ENCODE data around the gene DBT.
"Not testable (repeated sequence)": the region's sequence is repeated elsewhere in the genome, so short reads cannot be mapped to it uniquely, and the experiment has no call there.

The DBT gene

DNA sequence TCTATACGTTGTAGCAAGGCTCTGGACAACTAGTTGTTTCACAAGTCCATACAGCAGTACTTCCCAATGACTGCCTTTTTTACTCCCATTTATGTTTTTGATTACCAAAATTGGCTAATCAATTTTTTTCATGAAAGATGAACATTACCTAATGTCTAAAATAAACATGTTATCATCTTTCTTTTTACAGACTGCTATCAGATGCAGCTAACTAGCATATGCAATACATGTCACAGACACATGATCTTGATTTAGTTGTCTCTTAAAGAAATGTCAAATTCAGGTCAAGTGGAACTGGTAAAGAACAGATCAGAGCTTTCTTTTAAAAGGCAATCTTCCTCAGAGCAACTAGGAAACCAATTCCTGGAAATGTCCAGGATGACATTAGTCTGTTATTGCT is 630 bp upstream of the DBT start:
- DNase-seq, result no peak

- DNase-seq, result no peak
These were observed 488 bp downstream of the DBT start for GRCh38 chr1:100249155-100249536.

GRCh38 chr1:100246738-100247137 is 2.9 kb downstream of the DBT start:
- DNase-seq, result no peak

DNA sequence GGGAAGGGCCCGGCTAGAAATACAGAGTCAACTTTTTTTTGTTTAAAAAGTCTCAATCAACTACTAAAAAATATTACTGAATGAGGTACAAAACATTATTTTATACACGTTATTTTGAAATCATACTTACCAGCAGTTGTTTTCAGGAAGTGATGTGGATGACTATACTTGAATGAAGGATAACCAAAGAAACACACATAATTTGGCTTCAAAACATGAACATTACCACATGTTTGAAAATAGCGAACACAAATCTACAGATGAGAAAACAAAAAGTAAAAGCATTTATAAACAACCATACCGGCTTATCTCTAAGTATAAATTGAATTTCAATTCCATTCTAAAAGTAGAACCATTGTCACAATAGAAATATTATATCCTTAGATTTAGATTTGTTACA is 9.0 kb downstream of the DBT start:
- DNase-seq, result no peak

GRCh38 chr1:100239961-100240360 is 9.7 kb downstream of the DBT start:
- DNase-seq, result no peak

DNA sequence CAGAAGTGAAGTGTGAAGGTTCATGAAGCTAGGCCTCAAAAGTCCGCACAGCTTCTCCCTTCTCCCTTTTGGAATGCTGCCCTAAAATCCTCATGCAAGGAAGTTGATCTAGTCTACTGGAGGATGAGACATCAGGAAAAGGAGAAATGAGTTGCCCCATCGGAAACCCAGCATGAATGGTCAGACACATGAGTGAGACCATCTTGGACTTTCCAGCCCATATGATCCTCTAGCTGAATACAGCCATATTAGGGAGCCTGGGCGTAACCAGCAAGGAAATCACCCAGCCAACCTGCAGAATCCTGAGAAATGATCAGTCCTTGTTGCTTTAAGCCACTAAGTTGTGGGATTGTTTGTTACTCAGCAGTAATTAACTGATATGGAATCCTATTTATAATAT is 12.5 kb downstream of the DBT start:
- DNase-seq, result no peak

GRCh38 chr1:100234432-100234831 is 15.2 kb downstream of the DBT start:
- DNase-seq, result no peak

DNA sequence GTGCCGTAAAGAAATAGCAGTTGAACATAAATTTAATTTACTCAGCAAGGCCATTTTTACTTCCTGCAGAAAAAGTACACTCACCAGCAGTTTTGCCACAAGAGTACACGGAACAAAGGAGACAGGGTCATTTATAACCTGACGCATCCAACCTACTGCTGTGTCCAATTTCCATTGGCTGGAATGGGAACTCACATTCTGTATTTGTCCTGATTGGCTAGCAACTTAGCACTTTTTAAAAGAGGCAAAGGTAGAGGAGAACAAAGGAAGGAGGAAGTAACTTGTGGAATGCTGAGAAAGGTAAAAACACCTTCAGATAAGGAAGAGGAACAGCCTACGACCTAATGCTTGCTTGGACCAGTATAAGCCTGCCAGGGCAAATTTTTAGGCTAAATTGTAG is 16.1 kb downstream of the DBT start:
- DNase-seq, result not testable (repeated sequence)

DNA sequence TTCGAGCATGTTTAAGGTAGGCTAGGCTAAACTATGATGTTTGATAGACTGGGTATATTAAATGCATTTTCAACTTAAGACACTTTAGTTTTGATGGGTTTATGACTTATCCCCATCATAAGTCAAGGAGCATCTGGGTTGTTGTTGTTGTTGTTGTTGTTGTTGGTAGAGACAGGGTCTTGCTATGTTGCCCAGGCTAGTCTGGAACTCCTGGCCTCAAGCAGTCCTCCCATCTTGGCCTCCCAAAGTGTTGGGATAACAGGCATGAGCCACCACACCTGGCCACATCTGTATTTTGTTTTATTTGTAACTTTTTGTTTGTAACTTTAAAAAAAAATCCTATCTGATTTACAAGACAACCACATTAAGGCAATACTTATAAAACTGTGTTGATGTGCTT is 17.5 kb downstream of the DBT start:
- no peak for DNase-seq

DNA sequence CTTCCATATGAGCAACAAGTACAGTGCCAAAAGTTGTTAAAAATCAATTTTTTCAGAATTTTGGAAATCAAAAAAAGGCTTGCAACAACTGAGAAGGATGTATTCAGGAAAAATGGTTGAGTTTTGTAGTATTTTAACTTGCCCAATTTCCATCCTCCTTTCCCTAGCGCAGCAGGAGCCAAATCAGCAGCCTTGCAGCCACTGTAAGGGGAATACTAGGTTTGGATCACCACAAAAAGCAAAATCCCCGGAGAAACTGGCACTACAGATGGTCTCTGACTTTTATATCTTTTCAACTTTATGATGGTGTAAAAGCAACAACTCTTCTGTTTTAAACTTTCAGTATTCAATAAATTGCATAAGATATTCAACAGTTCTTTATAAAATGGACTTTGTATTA is 17.9 kb downstream of the DBT start:
- DNase-seq, result no peak

DNA sequence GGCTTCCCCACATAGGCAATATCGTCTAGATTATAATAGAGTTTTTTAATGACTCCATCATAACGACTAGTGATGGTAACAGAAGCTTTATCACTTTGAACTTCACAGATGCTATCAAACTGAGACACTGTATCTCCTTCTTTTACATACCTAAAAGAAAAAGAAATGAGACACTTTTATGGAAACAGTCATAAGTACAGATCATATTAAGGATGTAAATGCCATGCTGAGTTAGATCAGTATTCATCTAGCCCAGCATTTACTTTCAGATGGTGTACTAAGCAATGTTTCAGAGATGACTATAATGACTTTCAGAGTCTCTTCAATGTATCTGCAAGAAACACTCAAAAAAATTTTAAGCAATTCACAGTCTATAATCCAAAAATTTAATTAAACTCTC is 18.9 kb downstream of the DBT start:
- DNase-seq, result no peak

DNA sequence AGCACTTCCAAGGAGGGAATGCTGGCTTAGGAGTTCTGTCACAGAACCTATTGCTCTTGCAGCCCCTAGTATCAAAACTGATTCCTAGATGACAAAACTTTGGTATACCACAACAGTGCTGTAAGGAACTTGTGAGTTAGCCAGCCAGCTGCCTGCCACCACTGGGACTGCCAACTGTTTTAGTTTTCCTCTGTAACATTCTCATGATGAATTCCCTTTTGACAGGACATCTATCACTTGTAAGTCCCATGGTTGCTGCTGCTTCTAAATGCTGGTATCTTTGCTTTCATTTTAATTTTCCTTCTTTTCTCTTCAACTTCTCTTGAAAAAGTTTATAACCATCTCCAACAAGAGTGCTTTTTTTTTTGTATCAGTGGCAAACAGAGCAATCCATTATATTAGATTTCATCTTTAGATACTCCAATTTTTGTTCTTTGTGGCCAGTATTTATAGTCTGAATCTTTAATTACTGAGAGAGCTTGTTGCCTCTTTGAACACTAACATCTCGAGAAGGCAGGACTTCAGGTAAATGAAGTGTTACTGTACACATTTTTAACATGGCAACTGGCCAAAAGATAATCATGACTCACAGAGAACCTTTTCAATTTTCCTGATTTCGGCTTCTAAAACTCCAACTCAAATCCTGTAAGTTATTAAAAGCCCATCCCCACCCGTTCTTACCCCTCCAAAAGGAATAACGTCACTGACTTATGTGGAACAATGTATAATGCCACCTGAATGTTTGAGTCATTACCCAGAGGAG is 19.8 kb downstream of the DBT start:
- DNase-seq, result no peak

GRCh38 chr1:100222428-100222827 is 27.2 kb downstream of the DBT start:
- no peak for DNase-seq

DNA sequence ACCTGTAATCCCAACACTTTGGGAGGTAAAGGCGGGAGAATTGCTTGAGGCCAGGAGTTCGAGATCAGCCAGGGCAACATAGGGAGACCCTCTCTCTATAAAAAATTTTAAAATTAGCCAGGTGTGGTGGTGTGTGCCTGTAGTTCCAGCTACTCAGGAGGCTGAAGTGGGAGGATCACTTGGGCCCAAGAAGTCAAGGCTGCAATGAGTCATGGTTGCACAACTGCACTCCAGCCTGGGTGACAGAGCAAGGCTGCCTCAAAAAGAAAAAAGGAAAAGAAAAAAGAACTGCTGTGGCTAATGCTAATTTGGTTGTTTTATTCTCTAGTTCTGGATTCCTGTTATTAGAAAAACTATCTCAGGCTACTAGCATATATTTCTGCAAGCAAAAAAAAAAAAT is 29.8 kb downstream of the DBT start:
- DNase-seq, result no peak

DNA sequence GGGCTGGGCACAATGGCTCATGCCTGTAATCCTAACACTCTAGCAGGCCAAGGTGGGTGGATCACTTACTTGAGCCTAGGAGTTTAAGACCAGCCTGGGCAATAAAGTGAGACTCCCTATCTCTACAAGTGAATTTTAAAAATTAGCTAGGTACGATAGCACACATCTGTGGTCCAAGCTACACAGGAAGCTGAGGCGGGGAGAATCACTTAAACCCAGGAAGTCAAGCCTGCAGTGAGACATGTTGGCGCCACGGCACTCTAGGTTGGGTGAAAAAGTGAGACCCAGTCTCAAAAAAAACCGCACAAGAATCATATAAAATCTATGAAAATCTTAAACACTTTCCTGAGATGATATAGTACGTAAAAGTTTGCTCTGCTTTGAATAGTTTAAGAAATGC is 30.2 kb downstream of the DBT start:
- DNase-seq, result no peak

DNA sequence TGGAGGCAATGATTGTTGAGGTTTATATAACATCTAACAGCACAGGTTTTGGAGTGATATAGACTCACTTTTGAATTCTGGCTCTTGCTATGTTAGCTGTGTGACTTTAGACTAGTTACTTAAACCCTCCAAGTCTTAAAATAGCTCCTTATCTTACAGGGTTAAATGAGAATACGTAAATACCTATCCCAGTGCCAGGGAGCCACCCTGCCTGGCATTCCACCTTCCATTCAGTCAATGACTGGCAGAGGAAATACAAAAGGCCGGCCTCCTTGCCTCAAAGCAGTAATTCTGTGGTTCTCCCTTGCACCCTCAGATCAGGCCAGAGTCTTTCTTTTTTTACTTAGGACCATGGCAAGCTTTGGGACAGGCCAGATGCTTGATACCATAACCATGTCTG is 31.8 kb downstream of the DBT start:
- DNase-seq, result no peak

GRCh38 chr1:100215101-100215500 is 34.5 kb downstream of the DBT start:
- no peak for DNase-seq

- DNase-seq, result no peak
These were observed 36.5 kb downstream of the DBT start for GRCh38 chr1:100213141-100213540.

DNA sequence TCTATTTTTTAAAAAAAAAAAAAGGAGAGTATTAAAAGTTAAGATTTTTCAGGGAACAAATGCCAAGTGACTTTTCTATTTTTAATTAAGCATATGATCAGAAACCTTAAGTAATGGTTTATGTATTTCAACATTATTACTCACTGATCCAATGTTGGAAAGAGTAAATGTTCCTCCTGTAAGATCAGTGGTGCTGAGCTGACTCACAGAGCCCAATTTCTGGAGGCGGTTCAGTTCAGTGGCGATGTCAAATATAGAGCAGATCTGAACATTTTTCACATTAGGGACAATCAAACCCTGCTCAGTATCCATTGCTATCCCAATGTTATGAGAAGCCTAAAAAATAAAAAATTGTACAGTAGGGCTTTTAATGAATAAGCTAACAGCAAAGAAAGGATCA is 43.3 kb downstream of the DBT start:
- DNase-seq, result no peak

DNA sequence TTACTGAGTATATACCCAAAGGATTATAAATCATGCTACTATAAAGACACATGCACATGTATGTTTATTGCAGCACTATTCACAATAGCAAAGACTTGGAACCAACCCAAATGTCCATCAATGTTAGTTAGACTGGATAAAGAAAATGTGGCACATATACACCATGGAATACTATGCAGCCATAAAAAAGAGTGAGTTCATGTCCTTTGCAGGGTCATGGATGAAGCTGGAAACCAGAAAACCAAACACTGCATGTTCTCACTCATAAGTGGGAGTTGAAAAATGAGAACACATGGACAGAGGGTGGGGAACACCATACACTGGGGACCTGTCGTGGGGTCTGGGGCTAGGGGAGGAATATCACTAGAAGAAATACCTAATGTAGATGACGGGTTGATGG is 44.0 kb downstream of the DBT start:
- not testable (repeated sequence) for DNase-seq

- DNase-seq, result not testable (repeated sequence)
These were observed 44.5 kb downstream of the DBT start for GRCh38 chr1:100205103-100205502.

- DNase-seq, result not testable (repeated sequence)
These were observed 46.9 kb downstream of the DBT start for GRCh38 chr1:100202703-100203102.

GRCh38 chr1:100200060-100200459 is 49.6 kb downstream of the DBT start:
- DNase-seq, result not testable (repeated sequence)

DNA sequence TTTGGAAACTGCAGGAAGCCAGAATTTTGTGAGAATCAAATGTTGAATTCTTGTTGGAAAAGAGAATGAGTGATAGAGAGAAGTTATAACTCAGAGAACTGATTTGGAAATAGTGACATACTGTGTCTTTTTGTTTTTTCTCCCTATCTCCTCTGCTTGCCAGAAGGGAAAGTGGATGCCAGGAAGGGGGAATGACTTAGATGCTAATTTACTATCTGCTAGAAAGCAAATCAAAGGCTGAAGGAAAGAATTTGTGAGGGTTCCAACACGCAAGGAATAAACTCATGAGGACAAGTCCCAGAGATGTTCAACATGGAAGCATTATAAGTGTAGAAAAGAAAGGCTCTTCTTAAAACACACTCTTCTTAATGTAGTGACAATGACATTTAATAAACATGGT is 51.0 kb downstream of the DBT start:
- DNase-seq, result no peak

GRCh38 chr1:100188617-100189016 is 61.0 kb downstream of the DBT start:
- no peak for DNase-seq

GRCh38 chr1:100187912-100188311 is 61.7 kb downstream of the DBT start:
- no peak for DNase-seq
